Thyroid gland (tissue), 4 donors: Measurements from ENCODE around the gene ADAP1. TPM values are rescaled to one million over a fixed set of nuclear protein-coding genes. Genes with fewer than 3 reads are reported as not detected.

Experiments used
- DNase-seq, 2 donors: peaks; one replicate each; pipeline ENCODE4 v3.0.0-alpha.2; 2019
- H3K27ac ChIP-seq, 3 donors: fragments of 200-600 bp; sonication (generic); 1 replicate in 2 of 3; 2 replicates in 1 of 3; pipeline ENCODE4 v1.5.1; 2016 to 2019; ENCODE audit warnings: mild to moderate bottlenecking in 1 of 3, moderate library complexity in 1 of 3
- H3K27me3 ChIP-seq: fragments of 200-600 bp; sonication (generic); one replicate; pipeline ENCODE4 v1.5.1; 2019
- H3K36me3 ChIP-seq, 2 donors: fragments of 200-600 bp; sonication (generic); one replicate each; pipeline ENCODE4 v1.5.1; 2016 to 2019
- H3K4me1 ChIP-seq, 2 donors: fragments of 200-600 bp; sonication (generic); one replicate each; pipeline ENCODE4 v1.5.1; 2017 to 2019
- H3K4me3 ChIP-seq, 3 donors: fragments of 200-600 bp; sonication (generic); replicated peaks in 1 of 3; 1 replicate in 2 of 3; 2 replicates in 1 of 3; pipeline ENCODE4 v1.5.1; 2016; ENCODE audit warnings: mild to moderate bottlenecking in 1 of 3
- H3K9me3 ChIP-seq: fragments of 200-600 bp; sonication (generic); one replicate; pipeline ENCODE4 v1.5.1; 2017
- POLR2A ChIP-seq, 2 donors: fragments of 450-650 bp; IDR thresholded peaks; one replicate each; pipeline ENCODE4 v1.6.1; 2017; ENCODE audit warnings: antibody characterized with exemption in 2 of 2, mild to moderate bottlenecking in 2 of 2, moderate library complexity in 1 of 2
- WGBS, 2 donors: methylation state at CpG; one replicate each; pipeline ENCODE4 v1.1.5; 2017; 5-methylcytosine and 5-hydroxymethylcytosine counted together
- intact Hi-C: fragments of 100-400 bp; cut with DNase I; formaldehyde crosslinking; loops from one replicate; pipeline ENCODE4 v1.15.1; 2023
- total RNA-seq, 4 donors: library from RNA; depleted of rRNA; stranded (reverse); fragments of >200 nt; gene quantifications; one replicate each; pipeline ENCODE4 v1.2.3, GENCODE V29; 2016
- TF ChIP-seq, protein P1 (sequence below), 6 experiments: fragments of 200-600 bp in 3 of 6; fragments of 450-650 bp in 3 of 6; sonication (generic) in 3 of 6; IDR thresholded peaks; one replicate each; pipeline ENCODE4 v1.5.1; 2016 to 2019; ENCODE audit warnings: antibody characterized with exemption in 6 of 6, mild to moderate bottlenecking in 2 of 6, inconsistent platforms in 1 of 6, moderate library complexity in 1 of 6

The ADAP1 gene
- total RNA-seq, 4 donors from 2014 or later, result 11.7 to 29.9 (median 23.4) TPM

DNA sequence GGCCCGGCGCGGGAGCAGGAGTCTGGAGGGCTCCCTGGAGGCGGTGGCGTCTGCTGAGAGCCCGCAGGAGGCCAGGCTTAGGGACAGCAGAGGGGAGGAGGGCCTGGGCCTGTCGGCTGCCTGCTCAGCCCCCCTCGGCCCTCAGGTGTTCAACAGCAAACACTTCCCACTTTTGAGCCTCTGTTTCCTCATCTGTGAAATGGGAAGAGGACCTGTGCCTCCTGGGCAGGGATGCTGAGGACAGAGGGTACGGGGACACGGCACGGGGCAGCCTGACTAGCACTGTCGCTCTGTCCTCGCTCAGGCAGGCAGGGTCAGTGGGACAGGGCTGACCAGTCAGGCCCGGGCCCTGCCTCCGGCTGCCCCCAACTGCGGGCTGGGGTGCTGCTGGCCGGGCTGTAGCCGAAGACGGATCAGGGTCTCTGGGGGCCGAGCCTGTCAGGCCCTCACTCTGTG is 29.2 kb upstream of the ADAP1 start:
- no peaks in the 10 kb centered on the region for H3K27me3 ChIP-seq
- 71 to 82% methylated on average over 8 to 14 of the region's 20 CpGs for WGBS, 2 donors
- no peaks in the 10 kb centered on the region for H3K9me3 ChIP-seq
- intact Hi-C loops, result loop anchor here (10.0 kb wide), 1 partner anchor 199 kb away; no protein-coding TSS in a partner anchor
- DNase-seq, result no peak
- peaks cover 4 to 7% of the 10 kb centered on the region in 2 donors for H3K4me1 ChIP-seq
- TF ChIP-seq POLR2A (IDR thresholded peaks at IDR 0.05), result no peak
- TF ChIP-seq, protein P1, sequence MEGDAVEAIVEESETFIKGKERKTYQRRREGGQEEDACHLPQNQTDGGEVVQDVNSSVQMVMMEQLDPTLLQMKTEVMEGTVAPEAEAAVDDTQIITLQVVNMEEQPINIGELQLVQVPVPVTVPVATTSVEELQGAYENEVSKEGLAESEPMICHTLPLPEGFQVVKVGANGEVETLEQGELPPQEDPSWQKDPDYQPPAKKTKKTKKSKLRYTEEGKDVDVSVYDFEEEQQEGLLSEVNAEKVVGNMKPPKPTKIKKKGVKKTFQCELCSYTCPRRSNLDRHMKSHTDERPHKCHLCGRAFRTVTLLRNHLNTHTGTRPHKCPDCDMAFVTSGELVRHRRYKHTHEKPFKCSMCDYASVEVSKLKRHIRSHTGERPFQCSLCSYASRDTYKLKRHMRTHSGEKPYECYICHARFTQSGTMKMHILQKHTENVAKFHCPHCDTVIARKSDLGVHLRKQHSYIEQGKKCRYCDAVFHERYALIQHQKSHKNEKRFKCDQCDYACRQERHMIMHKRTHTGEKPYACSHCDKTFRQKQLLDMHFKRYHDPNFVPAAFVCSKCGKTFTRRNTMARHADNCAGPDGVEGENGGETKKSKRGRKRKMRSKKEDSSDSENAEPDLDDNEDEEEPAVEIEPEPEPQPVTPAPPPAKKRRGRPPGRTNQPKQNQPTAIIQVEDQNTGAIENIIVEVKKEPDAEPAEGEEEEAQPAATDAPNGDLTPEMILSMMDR (IDR thresholded peaks at IDR 0.05), result no peak
- no peaks in the 10 kb centered on the region for H3K36me3 ChIP-seq
- H3K4me3 ChIP-seq, result no peak overlapping the region
- no peak overlapping the region for H3K27ac ChIP-seq

DNA sequence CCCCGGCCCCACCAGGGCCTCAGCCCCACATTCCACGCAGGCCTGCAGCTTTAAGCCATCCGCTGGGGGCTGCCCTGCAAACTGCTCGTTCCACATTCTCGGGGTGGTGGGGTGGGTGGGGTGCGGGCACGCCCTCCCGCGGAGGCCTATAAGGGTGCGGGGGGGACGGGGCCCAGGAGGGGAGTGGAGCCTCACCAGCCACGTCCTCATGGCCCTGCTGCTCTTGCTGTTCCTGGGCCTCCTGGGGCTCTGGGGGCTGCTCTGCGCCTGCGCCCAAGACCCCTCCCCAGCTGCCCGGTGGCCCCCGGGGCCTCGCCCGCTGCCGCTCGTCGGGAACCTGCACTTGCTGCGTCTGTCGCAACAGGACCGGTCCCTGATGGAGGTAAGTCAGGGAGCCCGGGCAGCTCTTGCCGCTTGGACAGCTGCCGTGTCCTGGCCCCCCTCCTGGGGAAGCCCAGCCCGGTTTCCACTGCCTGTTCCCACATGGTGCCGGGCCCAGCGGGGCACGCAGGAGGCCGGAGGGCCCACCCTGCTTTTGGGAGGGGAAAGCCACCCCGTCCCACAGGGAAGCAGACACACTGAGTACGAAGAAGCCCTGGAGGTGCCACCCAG is 28.6 kb upstream of the ADAP1 start, which contains the start of gene CYP2W1:
Gene CYP2W1, plus strand, starts transcription at position 178 of the 612 bp plus-strand sequence. Its CDS starts 31 bp downstream, at position 209.
- 51 to 65% methylated on average over 4 to 7 of the region's 34 CpGs for WGBS, 2 donors
- no peaks in the 10 kb centered on the region for H3K36me3 ChIP-seq
- peaks cover 2 to 4% of the 10 kb centered on the region in 2 donors for H3K4me1 ChIP-seq
- H3K27ac ChIP-seq, result no peak within 1 kb of the TSS
- H3K4me3 ChIP-seq, result no peak within 1 kb of the TSS
- H3K9me3 ChIP-seq, result no peaks in the 10 kb centered on the region
- intact Hi-C loops, result loop anchor here (10.0 kb wide), 1 partner anchor 198 kb away; no protein-coding TSS in a partner anchor
- TF ChIP-seq, protein P1 (IDR thresholded peaks at IDR 0.05), result no peak
- no peak for TF ChIP-seq POLR2A (IDR thresholded peaks at IDR 0.05)
- no peak for DNase-seq
- H3K27me3 ChIP-seq, result no peaks in the 10 kb centered on the region

DNA sequence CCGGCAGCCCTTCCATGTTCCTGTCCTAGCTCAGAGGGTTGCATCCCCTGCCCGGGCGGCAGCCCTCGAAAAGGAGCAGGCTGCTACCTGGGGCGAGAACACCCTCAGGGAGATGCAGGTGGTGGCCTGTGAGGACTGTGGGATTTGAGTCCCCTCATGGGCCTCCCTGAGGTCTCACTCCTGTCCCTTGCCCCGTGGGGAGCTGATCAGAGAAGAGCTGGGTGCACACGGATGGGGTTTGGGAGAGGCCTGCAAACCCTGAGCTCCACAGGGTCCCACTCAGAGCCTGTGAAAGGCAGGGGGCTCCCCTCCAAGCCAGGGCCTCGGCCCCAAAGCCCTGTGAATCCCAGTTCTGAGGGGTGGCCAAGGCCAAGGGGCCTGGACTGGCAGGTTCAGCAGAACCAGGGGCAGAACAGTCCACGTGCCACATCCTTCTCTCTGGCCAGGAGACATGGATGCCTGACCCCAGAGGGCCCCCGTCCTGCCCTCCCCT is 28.1 kb upstream of the ADAP1 start:
- no peaks in the 10 kb centered on the region for H3K36me3 ChIP-seq
- no peak overlapping the region for H3K4me3 ChIP-seq
- DNase-seq, result no peak
- H3K27ac ChIP-seq, result no peak overlapping the region
- TF ChIP-seq, protein P1 (IDR thresholded peaks at IDR 0.05), result no peak
- TF ChIP-seq POLR2A (IDR thresholded peaks at IDR 0.05), result no peak
- H3K27me3 ChIP-seq, result no peaks in the 10 kb centered on the region
- no peaks in the 10 kb centered on the region for H3K9me3 ChIP-seq
- intact Hi-C loops, result loop anchor here (10.0 kb wide), 1 partner anchor 198 kb away; no protein-coding TSS in a partner anchor
- 67 to 75% methylated on average over 3 to 7 of the region's 10 CpGs for WGBS, 2 donors
- H3K4me1 ChIP-seq, result peaks cover 0 to 4% of the 10 kb centered on the region in 2 donors

DNA sequence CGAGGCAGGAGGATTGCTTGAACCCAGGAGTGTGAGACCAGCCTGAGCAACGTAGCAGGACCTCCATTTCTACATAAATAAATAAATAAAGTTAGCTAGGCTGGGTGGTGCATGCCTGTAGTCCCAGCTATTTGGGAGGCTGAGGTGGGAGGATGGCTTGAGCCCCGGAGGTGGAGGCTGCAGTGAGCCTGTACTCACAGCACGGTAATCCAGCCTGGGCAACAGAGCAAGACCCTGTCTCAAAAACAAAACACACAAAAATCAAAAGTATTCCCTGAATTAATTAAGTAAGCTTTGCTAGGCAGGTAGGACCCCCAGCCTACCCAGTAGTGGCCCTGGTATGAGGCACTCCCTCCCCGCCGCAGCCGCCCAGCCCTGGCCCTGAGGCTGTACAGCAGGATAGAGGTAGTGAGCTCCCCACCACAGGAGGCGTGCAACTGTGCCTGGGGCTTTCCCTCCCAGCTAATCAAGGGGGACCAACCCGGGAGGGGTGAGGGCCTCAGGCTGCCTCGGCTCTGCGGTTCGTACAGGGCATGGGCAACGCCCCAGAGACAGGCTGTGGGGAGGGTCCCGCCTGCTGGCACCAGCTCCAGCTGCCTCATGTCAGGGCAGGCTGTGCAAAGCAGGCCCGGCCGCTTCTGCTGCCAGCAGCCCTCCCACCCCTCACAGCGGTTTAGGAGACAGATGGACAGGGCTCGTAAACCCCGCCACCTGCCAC is 27.5 kb upstream of the ADAP1 start:
- H3K36me3 ChIP-seq, result no peaks in the 10 kb centered on the region
- peaks cover 0 to 4% of the 10 kb centered on the region in 2 donors for H3K4me1 ChIP-seq
- WGBS, 2 donors, result 97 to 100% methylated on average over 5 to 10 of the region's 19 CpGs
- H3K4me3 ChIP-seq, result no peak overlapping the region
- intact Hi-C loops, result loop anchor here (10.0 kb wide), 1 partner anchor 197 kb away; no protein-coding TSS in a partner anchor
- TF ChIP-seq POLR2A (IDR thresholded peaks at IDR 0.05), result no peak
- TF ChIP-seq, protein P1 (IDR thresholded peaks at IDR 0.05), result no peak
- no peaks in the 10 kb centered on the region for H3K9me3 ChIP-seq
- no peak for DNase-seq
- no peaks in the 10 kb centered on the region for H3K27me3 ChIP-seq
- H3K27ac ChIP-seq, result no peak overlapping the region
